Raji (cell line): ENCODE data around the gene TCN2.

Source experiments
- POLR2A ChIP-seq: IDR thresholded peaks from 2 replicates; pipeline ENCODE4 v1.6.1; 2011; ENCODE audit warnings: low read depth, low read length, control low read depth; ENCODE audit not compliant: insufficient read depth

Gene TCN2

DNA sequence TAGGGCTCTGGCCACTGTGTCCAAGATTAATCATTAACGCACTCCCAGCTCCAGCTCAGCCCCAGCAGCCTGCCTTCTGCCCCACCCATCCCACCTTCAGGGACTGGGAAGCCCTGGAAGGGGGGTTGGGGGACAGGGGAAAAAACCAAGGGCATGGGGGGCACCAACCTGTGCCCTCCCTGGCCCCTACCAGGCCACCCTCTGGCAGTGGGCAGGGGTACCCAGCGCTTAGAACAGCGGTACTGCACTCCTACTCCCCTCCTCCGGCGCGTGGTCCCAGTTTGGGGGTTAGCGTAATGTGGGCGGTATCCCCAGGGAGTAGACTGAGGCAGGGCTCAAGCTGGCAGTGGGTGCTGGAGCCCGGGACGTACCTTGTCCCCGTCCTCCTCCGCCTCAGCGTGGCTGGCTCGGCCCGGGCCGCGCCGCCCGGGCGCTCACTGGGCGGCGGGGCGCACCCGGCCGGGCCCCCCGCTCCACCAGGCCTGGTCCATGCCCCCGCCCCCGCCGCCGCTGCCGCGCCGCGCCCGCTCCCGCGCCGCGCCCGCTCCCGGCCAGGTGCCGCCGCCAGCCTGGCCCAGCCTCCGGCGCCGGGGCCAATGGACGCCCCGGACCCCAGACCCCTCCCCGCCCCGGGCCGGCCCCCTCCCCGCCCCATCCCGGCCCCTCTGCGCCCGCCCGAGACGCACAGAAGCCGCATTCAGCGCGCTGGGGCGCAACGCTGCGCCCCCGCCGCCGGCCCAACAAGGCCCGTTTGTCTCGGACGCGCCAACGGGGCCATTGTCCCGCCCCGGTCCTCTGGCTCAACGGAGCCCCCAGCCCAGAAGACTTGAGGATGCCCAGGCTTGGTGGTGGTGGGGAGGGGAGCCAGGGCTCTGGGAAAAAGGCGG, 32.6 kb upstream of the TCN2 start, which contains the start of gene GAL3ST1:
Gene GAL3ST1, minus strand, starts transcription at position 571 of the 887 bp plus-strand sequence. CDS start 17,273 bp downstream, outside the sequence.
- TF ChIP-seq POLR2A = no peak

DNA sequence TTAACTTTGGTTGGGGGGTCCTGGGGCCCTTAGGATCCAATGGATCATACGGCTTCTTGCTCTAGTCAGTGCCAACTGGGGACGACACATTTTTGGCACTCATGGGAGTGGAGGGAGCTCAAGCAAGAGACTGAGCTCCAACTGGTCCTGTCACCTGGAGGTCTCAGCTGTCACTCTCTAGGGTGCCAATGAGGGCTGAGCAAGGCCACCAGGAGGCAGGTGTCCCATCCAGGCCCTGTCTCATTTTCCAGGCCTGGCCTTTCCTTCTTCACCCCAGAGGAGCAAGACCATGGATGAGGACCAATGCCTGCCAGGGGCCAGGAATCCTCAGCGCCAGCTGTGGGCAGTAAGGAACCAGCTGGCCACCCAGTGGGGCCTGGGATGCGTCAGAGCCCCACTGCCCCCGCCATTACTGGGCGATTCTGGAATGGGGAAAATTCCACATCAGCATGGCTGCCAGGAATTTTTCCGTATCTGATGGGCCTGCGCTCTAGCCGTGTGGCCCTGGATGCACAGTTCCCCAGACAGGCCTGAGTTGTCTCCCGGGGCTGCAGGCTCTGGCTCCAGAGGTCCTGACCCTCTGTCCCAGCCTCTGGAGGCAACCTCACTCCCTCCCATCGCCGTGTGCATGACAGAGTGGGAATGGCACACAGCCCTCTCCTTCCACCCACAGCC, 31.8 kb upstream of the TCN2 start:
- no peak for TF ChIP-seq POLR2A

DNA sequence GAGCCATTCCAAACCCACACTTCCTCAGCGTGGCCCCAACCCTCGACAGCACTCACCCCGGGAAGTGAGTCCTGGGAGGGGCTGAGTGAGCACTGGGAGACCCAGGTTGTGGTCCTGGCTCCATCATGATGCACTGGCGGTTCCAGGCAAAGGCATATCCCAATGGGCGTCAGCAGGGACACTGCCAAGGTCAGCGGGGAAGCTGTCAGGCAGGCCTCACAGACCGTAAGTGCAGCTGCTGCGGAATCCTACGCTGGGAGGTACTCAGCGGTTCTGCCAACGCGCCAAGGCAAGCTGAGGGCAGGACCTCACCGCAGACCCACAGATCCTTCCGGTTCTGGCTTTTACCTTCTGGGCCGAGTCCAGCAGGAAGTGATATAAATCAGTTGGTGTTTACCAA, 31.1 kb upstream of the TCN2 start:
- TF ChIP-seq POLR2A = no peak

DNA sequence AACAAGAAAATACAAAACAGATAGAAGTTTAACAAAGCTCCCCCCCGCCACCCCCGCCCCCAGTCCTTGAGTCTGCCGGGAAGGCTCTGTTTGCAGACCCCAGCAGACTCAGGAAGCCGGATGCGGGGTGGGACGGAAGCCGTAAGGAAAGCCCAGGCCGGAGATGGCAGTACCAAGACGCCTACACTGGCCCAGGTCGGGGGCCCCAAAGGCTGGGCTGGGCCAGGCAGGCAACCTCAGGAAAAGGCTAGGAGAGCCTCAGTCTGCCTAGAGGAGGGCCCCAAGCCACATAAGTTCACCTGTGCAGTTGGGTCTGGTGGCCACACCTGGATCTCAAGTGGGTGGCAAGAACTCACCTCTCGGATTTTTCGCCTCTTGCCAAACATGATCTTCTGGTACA, 28.5 kb upstream of the TCN2 start:
- no peak for TF ChIP-seq POLR2A

DNA sequence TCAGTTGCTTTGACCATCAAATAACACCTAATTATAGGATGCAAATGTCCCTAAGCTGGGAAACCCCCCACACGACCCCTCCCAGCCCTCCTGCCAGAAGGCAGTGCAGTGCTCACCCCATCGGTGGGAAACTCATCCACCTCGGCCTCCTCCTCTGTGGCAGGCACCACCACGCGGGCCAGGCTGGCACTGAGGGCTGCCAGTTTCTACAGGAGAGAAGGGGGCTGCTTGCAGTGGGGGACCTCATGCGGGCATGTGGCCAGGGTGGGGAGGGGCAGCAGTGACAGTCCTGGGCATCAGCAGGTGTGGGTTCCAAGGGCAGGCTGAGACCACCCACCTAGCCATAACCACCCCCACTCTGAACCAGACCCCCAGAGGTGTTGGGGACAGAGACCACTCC, 26.1 kb upstream of the TCN2 start:
- TF ChIP-seq POLR2A = no peak

DNA sequence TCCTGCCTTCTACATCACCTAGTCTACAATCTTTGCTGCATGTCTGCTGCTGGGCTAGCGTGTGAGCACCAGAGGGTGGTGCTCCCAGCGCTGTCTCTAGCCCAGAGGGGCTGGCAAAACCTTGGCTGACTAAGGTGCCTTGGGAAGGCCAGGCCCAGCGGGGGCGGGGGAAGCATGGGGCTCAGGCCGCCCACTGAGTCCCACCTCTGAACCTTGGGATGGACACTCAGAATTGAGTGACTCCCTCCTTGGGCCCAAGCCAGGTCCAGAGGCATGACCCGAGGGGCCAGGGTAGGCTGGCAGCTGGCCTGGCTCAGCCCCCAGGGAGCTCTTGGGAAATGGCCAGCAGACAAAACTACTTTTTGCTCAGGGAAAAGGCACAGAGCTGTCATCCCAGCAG, 24.9 kb upstream of the TCN2 start:
- TF ChIP-seq POLR2A = no peak

DNA sequence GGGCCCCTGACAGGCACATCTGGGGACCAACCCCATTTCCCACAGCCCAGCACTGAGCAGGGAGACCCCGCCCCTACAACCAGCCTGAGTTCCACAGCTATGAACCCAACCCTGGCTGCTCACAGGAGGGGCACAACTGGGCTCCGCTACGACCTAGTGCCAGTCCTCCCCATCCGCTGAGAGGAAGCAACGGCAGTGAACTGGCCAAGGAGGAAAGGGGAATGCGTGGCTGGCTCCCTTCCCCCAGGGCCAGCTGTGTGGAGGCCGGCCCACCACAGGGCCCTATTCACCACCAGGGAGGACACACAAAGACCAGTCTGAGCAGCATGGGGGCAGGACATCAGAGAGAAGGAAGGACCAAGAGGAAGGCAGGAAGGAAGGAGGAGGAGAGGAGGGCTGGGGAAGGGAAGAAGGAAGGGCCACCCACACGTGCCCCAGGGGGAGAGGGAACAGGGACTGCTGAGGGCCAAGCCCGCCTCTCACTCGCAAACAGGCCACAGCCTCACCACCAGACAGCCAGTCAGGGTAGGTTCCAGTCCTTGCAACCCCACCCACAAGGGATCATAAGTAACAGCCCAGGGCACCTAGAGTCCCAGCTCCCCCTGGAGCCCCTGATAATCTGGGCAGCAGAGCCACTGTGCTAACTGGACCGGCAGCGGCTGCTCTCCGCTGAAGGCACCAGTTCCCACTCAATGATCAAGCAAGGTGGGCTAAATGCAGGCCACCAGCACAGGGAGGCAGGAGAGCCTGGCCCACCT, 24.0 kb upstream of the TCN2 start:
- no peak for TF ChIP-seq POLR2A

DNA sequence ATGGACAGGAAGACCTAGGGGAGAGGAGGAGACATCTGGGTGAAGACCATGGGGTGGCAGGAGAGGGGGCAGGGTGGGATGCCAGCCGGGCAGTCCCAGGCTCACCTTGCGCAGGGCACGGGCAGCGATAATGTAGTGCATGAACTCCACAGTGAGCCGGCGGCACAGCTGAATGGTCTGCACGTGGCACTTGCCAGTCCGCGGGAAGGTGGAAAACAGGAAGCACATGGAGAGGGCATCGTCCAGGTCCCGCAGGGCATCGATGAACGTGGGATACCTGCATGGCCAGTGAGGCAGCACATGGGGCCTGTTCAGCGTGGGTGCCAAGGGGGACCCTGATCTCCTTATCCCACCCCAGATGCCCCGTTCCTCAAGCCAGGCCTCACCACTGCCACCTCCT, 22.5 kb upstream of the TCN2 start:
- no peak for TF ChIP-seq POLR2A

DNA sequence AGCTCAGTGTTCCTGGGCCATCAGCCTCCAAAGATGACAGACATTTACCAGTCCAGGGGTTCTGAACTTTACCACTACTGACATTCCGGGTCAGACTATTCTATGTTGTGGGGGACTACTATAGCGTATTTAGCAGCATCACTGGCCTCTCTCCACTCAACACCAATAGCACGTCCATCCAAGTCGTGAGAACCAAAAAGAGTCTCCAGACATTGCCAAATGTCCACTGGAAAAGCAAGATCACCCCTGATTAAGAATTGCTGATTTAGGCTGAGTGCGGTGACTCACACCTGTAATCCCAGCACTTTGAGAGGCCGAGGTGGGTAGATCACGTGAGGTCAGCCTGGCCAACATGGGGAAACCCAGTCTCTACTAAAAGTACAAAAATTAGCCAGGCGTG, 20.6 kb upstream of the TCN2 start:
- TF ChIP-seq POLR2A = no peak

DNA sequence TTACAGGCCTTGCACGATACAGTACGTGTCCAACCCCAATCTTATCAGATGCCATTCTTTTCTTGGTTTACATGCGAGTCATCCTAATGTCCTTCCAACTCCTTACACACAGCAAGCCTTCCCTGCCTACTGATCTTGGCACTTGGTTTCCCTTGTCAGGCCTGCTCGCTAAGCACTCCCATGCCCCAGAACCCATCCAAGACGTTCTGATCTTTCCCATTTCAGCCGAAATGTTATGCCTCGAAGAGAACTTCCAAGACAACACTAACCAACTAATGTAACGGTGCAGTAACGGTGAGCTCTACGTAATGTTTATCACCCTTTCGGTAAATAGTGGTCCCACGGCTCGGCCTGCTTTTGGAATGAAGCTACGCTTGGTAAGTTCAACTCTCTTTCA, 15.8 kb upstream of the TCN2 start:
- TF ChIP-seq POLR2A = no peak

DNA sequence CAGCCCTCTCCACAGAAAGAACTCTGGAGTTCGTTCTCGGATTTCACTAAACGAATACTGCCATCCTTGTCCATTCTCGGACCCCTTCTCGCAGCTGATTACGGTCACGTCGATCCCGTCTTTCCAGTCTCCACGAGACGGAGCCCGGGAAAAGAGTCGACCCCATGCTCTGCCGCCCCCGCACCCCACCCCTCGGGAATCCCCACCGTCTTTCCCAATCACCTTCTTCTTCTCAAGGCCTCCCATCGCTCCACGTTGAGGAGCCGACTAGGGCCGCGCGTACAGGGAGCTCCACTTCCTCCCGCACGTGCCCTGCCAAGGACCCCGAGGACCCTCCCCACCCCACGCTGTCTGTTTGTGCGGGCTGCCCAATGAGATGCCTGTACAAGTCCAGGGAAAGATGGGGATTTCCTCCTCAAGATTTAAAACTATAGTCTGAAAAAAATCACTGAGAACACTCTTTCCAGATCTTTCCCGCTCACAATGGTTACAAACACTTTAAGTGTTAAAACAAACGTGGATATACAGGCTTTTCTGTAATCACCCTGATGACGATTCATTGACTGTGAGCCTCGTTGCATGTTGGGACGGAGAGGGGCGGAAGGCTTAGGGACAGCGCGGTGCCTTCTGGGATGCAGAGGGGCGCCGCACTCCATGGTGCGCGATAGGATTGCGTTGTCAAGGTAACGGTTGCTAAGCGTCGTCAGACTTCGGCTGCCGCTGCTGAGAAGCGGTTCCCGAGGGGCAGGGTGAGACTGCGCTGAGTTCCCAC, 15.2 kb upstream of the TCN2 start, which contains the start of gene PES1:
Gene PES1, minus strand, starts transcription at position 323 of the 772 bp plus-strand sequence. Its CDS starts 77 bp downstream, at position 246.
- TF ChIP-seq POLR2A = peak; percentile 71

DNA sequence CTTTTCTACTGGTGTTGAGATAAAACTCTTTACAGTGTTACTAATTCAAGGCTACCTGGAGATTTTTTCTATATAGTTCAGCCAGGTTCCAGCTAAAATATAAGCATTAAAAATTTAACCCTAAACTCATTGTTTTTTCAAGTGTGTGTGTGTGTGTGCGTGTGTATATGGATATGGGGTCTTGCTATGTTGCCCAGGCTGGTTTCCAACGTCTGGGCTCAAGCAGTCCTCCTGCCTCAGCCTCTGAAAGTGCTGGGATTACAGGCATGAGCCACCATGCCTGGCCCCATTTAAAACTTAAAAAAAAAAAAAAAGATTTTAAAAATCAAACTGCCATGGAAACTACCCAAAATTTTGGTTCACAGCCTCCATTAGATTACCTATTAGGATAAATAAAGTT, 10.8 kb upstream of the TCN2 start:
- no peak for TF ChIP-seq POLR2A

DNA sequence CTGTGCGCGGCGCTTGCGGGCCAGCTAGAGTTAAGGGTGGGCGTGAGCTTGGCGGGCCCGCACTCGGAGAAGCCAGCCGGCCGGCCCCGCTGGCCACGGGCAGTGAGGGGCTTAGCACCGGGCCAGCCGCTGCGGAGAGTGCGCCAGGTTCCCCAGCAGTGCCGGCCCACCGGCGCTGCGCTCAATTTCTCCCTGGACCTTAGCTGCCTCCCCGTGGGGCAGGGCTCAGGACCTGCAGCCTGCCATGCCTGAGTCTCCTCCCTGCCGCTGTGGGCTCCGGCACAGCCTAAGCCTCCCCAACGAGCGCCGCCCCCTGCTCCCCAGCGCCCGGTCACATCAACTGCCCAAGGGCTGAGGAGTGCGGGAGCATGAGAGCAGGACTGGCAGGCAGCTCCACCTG, 10.1 kb upstream of the TCN2 start:
- TF ChIP-seq POLR2A = no peak

DNA sequence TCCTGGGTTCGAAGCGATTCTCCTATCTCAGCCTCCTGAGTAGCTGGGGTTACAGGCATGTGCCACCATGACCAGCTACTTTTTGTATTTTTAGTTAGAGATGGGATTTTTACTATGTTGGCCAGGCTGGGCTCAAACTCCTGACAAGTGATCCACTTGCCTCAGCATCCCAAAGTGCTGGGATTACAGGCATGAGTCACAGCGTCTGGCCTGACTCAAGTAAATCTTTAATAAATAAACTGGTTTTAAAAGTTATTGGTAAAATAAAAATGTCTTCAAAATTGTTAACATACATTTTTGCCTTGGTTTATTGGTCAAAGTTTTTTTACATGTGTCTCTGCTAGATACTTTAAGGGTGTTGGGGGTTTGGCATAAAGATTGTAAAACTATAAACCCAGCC, 8.0 kb upstream of the TCN2 start:
- no peak for TF ChIP-seq POLR2A

DNA sequence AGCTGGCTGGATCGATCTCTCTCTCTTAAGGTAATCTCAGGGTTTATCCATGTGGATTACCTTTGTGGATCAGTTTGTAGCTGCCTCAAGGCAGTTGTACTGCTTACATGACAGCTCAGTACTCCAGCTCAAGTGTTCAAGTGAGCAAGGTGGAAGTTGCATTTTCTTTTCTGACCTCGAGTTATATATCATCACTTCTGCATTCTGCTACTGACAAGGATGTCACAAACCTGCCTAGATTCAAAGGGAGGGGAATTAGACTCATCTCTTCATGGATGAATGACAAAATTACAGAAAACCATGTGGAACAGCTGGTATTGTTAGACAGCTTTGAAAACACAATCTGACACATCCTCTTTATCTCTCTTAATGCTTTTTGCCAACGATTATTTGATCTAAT, 6.1 kb upstream of the TCN2 start:
- no peak for TF ChIP-seq POLR2A
